OCI-M1 (cell line): ENCODE data around the gene TAGLN2.

ENCODE experiments used
- DNase-seq: peaks from one replicate; lab custom pipeline; 2025; lab: John Stamatoyannopoulos, UW

Gene TAGLN2

DNA sequence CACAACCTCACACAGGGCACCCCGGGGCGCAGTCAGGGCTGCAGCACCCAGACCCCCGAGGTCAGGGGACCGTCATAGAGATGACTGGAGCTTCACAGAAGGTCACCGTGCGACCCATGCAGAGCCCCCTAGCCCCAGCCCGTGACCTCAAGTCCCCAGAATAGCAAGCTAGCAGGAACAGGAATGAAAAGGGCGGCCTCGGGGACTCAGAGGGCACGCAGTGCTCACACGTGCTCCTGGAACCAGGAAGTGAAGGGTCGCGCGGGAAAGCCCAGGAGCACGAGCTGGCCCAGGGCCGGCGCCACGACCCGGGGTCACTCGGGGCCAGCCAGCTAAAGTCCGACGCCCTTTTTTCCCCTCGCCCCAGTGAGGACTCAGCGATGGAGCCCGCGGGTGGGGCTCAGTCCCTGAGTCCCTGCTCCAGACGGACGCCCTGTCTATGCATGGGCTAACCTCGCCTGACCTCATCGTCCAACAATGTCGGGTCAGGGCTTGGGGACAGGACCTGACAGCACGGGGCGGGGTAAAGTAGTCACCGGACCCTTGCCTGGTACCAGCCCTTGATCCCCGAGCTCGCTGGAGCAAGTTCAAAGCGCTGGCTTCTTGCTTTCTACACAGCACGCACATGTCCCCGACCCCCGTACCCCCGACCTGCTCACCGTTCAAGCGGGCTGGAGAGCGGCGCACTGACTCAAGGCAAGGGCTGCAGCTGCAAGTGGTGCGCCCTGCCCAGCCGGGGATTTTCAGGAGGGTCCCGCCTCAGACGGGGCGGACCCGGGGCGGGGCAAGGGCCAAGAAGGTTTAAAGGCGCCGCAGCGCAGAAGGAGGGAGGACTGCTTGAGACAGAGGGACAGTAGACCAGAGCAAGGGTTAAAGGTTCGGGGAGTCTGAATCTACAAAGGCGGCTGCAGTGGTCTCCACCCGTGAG is at the start of gene TAGLN2:
Gene TAGLN2, minus strand, starts transcription at position 717 of the 928 bp plus-strand sequence. CDS start 4,998 bp downstream, outside the sequence.
- peak; percentile 97 for DNase-seq

DNA sequence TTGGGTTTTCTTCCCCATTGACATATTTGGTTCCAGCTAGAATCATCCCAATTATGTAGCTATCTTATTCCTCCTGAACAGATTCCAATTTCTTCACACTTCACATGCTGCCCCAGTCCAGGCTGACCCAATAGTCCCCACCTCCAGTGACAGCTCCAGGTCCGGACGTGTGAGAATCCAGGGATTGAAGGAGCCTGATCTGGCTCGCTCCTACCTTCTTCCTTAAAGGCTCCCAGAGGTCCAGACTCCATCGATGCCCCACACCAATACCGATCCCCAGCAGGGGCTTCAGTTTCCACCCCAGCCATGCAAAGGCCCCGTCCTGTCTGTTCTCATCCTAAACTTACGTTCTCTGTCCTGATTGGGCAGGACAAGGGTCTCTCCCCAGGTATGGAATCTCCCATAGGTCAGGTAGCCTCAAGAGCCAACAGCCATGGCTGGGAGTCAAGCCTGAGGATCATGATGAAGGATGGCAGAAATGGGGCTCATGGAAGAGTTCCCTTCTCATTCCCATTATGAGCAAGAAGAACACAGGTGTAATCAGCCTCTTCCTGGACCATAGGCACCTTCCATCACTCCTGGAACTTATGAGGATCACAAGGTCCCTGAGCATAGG is 49.2 kb upstream of the TAGLN2 start:
- no peak for DNase-seq

DNA sequence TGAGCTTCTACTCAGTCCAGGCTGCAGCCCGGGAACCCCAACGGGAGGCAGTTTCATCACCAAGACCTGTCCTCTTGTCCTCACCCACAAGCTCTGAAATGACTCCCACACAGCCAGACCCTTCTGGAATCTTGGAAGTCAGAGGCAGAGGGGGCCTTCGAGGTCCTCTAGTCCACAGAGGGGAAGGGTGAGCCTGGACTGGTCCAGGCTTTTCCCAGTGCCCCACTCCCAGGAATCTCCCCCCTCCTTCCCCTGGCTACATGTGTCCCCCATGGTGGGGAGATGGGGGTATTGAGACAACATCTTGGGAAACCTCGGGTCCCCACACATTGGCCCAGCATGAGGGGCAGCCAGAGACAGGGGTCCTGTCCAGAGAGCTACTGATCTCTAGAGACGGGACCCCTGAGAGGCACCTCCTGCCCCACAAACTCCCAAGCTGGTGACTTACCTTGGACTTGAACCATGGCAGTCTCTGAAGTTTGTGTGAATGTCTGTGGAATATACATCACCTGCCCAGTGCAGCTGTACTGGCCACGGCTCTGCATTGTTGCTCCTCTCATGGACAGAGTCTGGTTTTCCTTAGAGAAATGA is 48.1 kb upstream of the TAGLN2 start:
- DNase-seq, result no peak

DNA sequence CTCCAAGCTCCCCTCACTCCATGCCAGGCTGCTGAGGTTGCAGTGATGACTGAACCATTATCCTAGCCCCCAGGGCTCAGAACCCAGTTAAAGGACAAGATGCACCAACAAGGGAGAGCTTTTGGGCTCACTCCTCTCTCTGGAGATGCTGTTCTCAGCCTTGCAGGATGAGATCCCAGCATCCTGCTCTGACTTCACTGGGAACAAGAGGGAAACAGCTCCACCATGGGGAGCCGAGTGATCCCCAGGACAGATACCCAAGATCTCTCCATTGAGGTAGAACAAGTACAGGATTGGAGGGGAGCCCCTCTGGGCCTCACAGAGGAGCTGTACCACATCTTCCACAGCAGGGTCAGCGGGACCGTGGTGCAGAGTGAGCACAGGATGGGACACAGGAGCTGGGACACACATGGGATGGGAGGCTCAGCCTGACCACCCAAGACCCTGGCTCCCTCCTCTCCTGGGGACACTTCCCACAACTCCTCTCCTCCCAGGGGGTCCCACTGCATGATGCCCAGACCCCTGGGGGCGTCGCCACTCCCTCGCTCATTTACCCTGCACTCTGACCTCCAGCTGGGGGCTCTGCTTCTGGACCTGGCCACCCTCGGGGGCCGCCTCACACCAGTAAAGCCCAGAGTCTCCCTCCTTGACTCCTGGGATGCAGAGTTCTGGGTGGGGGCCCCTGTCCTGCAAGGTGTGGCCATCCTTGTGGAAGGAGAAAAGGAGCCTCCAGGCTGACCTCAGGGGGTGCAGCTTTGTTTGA is 47.3 kb upstream of the TAGLN2 start:
- no peak for DNase-seq

DNA sequence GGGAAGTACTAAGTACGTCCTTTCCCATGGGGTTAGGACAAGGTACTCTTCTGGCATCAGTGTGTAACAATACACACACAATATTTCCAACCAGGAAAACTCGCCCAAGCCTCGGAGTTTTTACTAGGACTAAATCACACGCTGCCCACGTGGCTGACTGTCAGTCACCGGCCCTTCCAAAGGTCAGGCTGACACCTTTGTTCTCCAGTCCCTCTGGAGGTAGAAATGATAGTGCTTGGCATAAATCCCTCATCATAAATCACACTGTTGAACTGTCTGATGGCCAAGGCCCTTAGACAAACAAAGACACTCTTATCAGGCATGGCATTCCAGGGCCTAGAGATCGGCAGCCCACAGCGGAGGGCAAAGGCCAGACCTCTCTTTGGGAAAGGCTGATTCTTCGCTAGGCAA is 45.6 kb upstream of the TAGLN2 start:
- no peak for DNase-seq

DNA sequence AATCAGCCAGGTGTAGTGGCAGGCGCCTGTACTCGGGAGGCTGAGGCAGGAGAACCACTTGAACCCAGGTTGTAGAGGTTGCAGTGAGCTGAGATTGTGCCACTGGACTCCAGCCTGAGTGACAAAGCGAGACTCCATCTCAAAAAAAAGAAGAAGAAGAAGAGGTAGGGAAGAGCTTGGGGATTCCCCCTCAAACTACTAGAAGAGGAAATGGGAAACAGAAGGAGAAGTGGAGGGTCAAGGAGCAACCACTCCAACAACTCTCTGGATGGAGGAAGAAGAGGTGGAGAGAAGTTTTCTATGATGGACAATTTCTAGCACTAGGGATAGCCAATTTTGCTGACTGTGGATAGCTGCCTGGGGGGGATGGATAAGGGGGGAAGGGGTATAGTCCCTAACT is 43.6 kb upstream of the TAGLN2 start:
- DNase-seq, result no peak

DNA sequence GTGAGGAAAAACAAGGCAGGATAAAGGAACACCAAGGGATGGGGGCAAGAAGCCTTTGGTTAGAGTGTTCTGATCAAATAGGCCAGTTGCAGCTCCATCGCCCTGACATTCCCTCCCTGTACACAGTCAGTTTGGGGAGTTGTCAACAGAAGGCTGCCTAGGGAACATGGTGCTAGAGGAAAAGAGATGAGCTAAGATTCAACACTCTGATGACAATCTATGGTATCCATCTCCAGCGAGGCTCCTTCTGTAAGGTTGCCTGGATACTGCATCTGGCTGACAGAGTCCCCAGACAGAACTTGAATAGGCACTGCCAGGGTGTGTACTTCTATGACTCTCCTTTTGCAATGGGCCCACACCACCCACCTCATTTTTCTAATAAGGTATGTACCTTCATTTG is 40.0 kb upstream of the TAGLN2 start:
- no peak for DNase-seq

DNA sequence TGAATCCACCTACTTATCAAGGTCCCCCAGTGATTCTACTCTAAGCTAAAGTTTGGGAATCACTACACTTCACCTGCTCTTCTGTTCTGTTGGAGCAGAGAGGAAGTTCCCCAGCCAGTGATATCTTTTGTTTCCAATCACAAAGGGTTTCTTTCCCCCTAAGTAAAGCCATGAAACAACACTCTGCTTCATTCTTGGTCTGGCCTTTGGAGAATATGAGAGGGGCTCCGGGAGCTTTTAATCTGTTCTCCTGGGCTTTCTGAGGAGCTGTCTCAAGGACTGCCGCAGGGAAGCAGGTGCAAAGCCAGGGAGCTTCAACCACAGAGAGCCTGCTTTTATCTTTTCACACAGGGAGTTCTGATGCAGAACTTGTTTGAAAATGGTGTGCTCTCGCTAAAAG is 38.8 kb upstream of the TAGLN2 start:
- no peak for DNase-seq

DNA sequence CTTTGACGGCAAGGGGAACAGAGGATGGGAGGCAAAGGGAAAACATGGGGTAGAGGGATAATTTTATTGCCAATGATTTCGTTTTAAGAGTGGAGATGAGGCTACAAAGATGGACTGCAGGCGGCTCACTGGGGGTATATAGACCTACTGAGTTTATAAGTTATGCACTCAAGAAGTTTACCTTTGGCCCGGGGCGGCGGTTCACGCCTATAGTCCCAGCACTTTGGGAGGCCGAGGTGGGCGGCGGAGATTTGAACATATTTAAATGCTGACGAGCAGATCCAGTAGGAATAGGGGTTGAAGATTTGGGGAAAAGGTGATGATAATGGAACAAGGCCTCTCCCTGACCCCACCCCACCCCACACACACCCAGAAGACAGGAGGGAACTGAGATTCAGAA is 36.9 kb upstream of the TAGLN2 start:
- no peak for DNase-seq

DNA sequence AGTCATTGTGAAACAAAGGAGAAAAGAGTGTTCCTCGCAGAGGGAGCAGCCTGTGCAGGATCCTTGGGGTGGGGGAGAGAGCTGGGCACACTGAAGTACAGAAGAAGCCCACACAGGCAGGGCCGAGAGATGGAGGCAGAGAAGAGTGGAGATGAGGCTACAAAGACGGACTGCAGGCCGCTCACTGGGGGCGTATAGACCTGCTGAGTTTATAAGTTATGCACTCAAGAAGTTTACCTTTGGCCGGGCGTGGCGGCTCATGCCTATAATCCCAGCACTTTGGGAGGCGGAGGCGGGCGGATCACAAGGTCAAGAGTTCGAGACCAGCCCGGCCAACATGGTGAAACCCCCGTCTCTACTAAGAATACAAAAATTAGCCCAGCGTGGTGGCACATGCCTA is 36.3 kb upstream of the TAGLN2 start:
- DNase-seq, result no peak

DNA sequence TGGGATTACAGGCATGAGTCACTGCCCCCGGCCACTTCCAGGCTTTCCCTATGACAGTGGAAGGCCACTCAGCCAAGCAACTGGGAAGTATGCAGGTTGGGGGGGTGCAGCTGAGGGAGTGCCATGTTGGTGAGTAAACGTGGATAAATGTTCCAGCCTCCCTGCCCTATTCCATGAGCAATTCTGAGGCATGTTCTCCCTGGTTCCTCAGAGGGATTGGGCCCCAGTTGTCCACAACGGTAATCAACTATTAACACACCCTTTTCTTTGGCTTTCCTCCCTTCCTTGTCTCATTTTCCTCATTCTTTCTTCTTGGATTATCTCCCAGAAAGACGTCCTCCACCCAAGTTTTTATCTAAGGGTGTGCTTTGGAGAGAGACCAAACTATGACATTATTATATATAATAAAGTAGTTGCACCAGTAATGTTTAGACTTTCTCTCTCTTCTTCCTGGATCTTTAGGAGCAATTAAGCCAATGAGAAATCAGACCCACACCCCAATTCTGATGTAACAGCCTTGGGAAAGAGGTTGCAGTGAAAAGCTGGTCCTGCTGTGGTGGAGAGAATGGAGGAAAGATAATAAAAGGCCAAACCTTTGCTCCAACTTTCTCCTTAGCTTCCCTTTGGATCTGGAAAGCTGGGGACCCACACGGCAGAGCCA is 35.5 kb upstream of the TAGLN2 start:
- no peak for DNase-seq

DNA sequence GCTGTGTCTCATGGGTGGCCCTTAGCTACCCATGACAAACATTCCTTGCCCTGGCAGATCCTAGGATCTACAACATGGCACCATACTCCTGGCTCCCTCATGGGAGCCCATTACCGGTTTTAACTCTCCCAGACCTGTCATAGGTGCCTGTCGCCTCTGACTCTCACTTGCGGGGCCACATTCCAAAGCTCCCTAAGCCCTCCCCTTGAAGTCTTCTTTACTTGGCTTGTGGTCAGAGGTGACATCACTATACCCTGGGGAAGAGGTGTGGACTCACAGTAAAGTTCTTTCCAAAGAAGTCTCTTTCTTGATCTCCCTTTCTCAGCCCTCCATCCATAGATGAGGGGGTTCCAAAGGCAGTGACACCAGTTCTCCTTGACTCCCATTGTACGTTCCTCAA is 34.1 kb upstream of the TAGLN2 start:
- no peak for DNase-seq

DNA sequence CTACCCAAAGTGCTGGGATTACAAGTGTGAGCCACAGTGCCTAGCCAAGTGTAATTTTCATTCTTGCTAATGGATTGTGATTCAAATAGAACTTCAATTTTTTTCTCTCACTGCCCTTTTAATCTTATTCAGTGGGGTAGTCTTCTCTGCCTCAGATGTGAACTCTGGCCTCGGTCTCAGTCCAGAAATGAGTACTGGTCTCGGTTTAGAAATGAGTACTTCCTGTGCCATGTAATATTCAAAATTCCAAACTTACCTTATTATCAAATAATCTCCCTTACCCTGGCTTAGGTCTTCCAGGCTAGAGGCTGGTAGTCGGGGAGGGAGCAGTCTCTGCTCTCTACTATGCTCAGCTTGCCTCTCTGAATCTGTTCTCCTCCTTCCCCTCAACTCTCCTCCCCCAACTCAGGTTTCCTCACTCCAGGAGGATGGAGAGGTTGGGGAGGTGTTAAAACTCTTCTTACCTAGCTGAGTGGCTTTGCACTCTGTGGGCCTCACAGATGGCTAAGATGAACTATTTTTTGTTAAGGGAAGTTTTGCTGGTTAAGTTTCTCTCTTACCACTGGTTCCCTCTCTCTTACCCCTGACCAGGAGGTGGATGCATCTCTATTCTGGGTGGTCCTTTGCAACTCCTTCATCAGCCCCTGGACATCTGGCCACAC is 33.5 kb upstream of the TAGLN2 start:
- no peak for DNase-seq

DNA sequence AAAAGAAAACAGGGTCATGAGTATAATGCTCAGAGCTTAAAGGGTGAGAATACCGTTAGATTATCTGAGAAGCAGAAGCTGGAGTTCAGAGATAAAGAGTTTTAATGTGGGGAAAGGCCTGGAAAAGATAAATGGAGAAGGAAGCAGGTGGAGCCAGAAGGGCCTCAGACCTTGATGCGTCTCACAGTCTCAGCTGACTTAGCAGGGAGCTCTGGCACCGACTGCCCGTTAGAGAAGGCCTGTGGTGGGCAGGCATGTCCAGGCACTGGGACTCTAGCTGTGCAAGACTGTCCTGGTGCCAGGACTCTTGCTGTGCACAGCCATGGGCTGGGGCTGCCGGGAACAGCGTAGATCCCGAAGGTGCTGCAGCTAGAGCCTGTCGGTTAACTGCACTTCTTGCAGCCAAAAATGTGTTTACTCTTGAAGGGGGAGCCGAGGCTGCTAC is 32.5 kb upstream of the TAGLN2 start:
- DNase-seq, result peak; percentile 84

DNA sequence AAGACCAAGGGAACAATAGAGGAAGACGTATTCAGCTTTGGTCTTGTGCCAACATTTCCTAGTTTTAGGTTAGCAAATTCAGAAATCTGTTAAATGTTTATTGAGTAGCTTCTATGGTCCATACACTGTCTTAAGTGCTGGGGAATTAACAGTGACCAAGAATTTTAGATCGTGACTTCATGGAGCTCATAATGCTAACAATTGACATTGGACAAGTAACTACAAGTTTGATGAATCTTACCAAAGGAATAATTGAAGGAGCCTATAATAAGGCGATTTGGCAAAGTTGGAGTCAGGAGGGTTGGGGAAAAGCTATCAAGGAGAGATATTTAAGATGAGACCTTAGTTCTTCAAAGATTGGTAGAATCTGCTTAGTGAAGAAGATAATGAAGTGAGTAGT is 30.1 kb upstream of the TAGLN2 start:
- DNase-seq, result no peak

DNA sequence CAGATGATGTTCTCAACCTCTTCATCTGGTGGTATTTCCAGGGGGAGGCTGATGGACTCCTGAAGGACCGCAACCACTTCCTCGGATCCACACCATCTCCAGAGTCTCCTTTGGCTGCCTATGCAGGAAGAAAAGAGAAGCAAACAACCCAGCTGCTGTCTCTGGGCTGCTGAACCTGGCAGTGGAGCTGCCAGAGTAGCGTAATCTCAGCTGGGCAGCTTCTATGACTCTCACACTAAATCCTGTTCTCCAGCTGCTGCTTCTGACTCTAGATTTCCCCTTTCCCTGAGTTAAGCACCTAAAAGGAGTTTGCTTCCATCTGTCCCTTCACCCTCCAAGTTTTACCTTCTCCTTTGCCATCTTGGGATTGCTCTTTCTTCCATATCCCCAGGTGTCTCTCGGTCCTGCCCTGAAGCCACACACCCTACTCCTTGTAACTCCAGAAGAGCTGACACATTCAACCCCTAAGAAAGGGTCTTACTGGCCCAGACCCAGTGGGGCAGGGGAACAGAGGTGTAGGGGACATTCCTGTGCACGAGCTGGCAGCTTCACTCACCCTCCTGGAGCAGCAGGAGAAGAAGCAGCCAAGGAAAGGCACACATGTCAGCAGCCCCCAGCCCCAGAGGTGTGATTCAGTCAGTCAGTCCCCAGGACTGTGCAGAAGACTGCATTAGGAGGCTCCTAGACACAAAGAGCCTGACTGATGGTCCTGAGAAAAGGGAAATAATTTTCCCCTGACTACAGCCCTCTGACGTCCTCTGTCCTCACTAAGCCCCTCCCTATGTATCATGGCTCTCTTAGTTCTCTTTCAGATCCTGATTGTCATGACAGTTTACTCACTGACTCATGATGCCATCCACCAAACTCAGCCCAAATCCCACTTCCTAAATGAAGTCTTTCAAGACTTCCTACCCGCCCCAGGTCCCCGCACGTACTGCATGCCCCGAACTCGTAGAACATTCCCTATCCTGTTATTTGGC is 28.5 kb upstream of the TAGLN2 start, which contains the start of gene SLAMF9:
Gene SLAMF9, minus strand, starts transcription at position 702 of the 980 bp plus-strand sequence. Its CDS starts 100 bp downstream, at position 602.
- peak; percentile 40 for DNase-seq

DNA sequence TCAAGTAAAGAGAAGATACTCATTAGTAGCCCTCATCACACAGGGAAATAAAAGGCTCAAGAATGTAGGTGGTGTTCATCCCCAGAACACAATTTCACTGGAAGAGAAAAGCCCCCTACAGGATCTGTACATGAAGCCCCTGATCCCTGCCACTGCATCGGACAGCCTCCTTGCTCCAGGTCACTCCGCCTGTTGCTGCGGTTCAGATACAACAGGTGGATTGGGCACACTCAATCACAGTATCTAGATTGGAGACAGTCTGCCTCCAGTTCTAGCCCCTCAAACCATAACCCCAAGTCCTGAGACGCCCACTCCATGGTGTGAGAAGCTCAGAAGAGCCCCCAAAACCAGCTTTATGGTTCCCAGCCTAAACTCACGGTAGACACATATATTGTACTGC is 27.6 kb upstream of the TAGLN2 start:
- no peak for DNase-seq

DNA sequence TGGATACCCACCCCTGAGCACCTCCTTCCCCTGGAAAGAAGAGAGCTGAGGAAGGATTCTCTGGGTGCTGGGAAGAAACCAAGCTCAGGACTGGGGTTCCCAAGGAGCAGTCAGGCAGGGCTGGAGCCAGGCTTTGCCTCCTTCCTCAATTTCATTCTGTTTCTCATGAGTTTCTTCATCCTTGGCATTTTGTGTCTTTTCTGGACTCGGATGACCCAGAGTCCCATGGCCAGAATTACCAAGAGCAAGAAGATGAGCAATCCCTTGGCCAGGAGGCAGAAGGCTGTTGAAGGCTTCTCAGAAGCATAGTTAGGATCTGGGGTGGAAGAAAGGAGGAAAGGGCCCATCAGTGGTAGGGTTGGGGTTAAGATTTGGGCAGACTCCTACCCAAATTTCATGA is 26.2 kb upstream of the TAGLN2 start:
- DNase-seq, result no peak

DNA sequence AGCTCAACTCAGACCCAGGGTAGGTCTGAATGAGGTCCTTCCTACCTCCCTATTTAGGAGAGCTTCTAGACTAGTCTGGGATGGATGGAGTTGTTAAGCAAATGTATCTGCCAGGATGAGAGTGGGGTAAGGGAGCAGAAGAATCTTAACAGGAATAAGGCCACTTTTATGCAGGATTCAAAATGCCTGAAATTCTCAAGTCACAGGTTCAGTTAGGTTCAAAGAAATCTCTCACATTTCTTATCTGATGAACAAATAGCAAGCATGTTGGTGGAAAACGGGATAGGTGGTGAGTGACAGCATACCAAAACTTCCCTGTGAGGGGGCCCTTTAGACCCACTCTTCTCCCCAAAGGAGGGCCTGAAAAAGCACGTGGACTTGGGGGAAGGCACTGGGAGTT is 25.7 kb upstream of the TAGLN2 start:
- no peak for DNase-seq

DNA sequence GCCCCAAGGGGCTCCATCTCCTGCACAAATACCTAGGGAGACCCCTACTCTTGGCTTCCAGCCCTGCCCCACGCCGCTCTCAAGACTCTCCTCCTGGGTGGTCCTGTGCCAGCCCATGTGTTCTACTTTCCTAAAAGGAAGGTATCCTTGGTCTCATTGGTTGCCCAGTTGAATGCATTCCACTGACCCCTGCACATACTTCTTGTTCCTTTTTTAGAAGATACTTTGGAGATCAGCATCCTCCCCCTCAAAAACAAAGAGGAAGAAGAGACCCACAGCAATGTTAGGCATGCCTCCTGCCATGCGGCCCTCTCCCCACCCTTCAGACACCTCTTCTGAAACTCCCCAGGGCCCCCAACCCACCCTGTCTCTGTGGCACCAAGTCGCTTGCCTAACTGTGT is 24.7 kb upstream of the TAGLN2 start:
- DNase-seq, result no peak
